ENCODE results near the gene ASCC1.

The ASCC1 gene

GRCh38 chr10:72121389-72121788 is 94.7 kb downstream of the ASCC1 start:
- TF ChIP-seq, protein P1, sequence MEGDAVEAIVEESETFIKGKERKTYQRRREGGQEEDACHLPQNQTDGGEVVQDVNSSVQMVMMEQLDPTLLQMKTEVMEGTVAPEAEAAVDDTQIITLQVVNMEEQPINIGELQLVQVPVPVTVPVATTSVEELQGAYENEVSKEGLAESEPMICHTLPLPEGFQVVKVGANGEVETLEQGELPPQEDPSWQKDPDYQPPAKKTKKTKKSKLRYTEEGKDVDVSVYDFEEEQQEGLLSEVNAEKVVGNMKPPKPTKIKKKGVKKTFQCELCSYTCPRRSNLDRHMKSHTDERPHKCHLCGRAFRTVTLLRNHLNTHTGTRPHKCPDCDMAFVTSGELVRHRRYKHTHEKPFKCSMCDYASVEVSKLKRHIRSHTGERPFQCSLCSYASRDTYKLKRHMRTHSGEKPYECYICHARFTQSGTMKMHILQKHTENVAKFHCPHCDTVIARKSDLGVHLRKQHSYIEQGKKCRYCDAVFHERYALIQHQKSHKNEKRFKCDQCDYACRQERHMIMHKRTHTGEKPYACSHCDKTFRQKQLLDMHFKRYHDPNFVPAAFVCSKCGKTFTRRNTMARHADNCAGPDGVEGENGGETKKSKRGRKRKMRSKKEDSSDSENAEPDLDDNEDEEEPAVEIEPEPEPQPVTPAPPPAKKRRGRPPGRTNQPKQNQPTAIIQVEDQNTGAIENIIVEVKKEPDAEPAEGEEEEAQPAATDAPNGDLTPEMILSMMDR (IDR thresholded peaks at IDR 0.05; ENCODE audit: insufficient read depth, low read length, poor library complexity, severe bottlenecking), result no peak
- no peaks in the 10 kb centered on the region for H3K27me3 ChIP-seq (replicated peaks; ENCODE audit: control insufficient read depth, insufficient read depth, low read length)
- H3K36me3 ChIP-seq (ENCODE audit: control insufficient read depth, insufficient read depth, low read length), result peaks cover 2% of the 10 kb centered on the region; the same call in 1 of the 2 replicates
- DNase-seq (ENCODE audit: extremely low read depth, insufficient read length), result no peak
- H3K4me3 ChIP-seq (replicated peaks; ENCODE audit: low read depth, low read length), result no peak overlapping the region

DNA sequence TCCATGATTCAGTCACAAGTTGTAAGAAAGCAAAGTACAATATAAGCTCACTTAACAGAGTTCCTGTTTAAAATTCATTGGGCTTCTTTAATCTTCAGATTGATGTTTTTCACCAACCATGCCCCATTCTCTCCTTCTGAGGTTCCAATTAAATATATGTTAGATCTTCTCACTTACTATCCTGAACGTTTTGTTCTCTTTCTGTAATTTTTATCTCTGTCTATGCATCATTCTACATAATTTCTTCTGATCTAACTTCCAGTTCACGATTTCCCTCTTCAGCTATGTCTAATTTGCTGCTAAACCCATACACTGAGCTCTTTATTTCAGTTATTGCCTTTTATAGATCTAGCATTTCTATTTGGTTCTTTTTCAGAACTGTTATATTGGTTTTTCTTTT is 99.7 kb downstream of the ASCC1 start:
- Histone ChIP-seq H3K27me3 (replicated peaks; ENCODE audit: control insufficient read depth, insufficient read depth, low read length) (no peaks in the 10 kb centered on the region), H3K4me3 (replicated peaks; ENCODE audit: low read depth, low read length) (no peak overlapping the region), H3K36me3 (ENCODE audit: control insufficient read depth, insufficient read depth, low read length) (peaks cover 2% of the 10 kb centered on the region)
- TF ChIP-seq, protein P1 (IDR thresholded peaks at IDR 0.05; ENCODE audit: insufficient read depth, low read length, poor library complexity, severe bottlenecking), result no peak
- no peak for DNase-seq (ENCODE audit: extremely low read depth, insufficient read length)

DNA sequence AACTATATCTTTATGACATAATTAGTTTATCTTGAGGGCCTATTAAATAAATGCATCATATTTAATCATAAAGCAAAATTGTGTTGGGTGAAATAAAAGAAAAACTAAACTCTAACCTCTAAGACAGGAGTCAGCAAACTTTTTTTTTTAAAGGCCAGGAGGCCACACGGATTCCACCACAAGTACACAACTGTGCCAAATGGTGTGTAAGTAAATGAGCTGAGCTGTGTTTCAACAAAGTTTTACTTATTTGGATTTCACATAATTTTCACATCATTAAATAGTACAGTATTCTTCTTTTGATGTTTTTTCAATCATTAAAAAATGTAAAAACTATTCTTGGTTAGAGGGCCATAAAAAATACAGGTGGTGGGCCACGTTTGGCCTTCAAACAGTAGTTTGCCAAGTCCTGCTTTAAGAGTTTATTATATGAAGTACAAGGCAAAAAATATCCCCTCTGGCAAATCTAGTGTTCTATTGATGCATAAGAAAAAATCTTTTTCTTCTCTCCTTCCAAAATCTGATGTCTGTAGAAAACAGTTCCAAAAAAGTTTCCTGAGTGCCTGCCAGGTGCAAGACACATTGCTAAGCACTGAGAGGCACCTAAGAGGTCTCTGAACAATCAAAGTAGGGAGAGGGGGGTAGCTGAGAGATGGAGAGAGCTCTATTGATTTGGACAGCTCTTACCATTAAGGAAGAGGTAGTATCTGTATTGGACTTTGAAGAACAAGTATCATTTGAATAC is 101.2 kb downstream of the ASCC1 start:
- H3K36me3 ChIP-seq (ENCODE audit: control insufficient read depth, insufficient read depth, low read length), result peaks cover 2% of the 10 kb centered on the region
- H3K4me3 ChIP-seq (replicated peaks; ENCODE audit: low read depth, low read length), result no peak overlapping the region
- TF ChIP-seq, protein P1 (IDR thresholded peaks at IDR 0.05; ENCODE audit: insufficient read depth, low read length, poor library complexity, severe bottlenecking), result no peak
- no peaks in the 10 kb centered on the region for H3K27me3 ChIP-seq (replicated peaks; ENCODE audit: control insufficient read depth, insufficient read depth, low read length)
- DNase-seq (ENCODE audit: extremely low read depth, insufficient read length), result no peak

- Histone ChIP-seq H3K36me3 (ENCODE audit: control insufficient read depth, insufficient read depth, low read length) (no peaks in the 10 kb centered on the region; the same call in 1 of the 2 replicates), H3K4me3 (replicated peaks; ENCODE audit: low read depth, low read length) (no peak overlapping the region), H3K27me3 (replicated peaks; ENCODE audit: control insufficient read depth, insufficient read depth, low read length) (no peaks in the 10 kb centered on the region)
- TF ChIP-seq, protein P1 (IDR thresholded peaks at IDR 0.05; ENCODE audit: insufficient read depth, low read length, poor library complexity, severe bottlenecking), result no peak
- no peak for DNase-seq (ENCODE audit: extremely low read depth, insufficient read length)
Observed at GRCh38 chr10:72110673-72111401, 105.2 kb downstream of the ASCC1 start.

DNA sequence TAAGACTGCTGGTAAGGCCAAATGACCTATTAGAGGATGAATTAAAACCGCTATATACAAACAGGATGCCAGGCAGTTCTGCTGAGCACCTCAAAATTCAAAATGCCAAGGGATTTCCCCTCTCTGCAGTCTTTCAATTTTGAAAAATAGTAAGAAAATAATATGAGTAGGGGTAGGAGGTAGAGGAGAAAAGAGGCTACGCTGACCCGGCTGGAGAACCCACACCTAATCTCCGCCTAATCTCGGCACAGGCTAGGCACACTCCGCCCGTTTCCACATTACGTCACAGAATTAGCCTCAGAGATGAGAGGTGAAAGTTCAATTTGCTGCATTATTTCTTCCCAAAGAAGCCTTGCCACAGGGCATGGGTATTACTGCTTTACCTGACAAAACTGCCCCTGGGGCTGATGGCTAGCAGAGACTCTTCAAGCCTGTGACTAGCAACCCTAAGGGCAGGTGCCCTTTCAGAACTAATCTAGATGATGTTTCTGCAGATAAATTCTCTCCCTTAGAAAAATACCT is 106.4 kb downstream of the ASCC1 start:
- DNase-seq (ENCODE audit: extremely low read depth, insufficient read length), result no peak
- Histone ChIP-seq H3K36me3 (ENCODE audit: control insufficient read depth, insufficient read depth, low read length) (no peaks in the 10 kb centered on the region; the same call in 1 of the 2 replicates), H3K27me3 (replicated peaks; ENCODE audit: control insufficient read depth, insufficient read depth, low read length) (no peaks in the 10 kb centered on the region), H3K4me3 (replicated peaks; ENCODE audit: low read depth, low read length) (no peak overlapping the region)
- TF ChIP-seq, protein P1 (IDR thresholded peaks at IDR 0.05; ENCODE audit: insufficient read depth, low read length, poor library complexity, severe bottlenecking), result no peak
